ENCODE data around the gene GRK4.
"Not testable (repeated sequence)": the region's sequence is repeated elsewhere in the genome, so short reads cannot be mapped to it uniquely, and the experiment has no call there.

Gene GRK4

DNA sequence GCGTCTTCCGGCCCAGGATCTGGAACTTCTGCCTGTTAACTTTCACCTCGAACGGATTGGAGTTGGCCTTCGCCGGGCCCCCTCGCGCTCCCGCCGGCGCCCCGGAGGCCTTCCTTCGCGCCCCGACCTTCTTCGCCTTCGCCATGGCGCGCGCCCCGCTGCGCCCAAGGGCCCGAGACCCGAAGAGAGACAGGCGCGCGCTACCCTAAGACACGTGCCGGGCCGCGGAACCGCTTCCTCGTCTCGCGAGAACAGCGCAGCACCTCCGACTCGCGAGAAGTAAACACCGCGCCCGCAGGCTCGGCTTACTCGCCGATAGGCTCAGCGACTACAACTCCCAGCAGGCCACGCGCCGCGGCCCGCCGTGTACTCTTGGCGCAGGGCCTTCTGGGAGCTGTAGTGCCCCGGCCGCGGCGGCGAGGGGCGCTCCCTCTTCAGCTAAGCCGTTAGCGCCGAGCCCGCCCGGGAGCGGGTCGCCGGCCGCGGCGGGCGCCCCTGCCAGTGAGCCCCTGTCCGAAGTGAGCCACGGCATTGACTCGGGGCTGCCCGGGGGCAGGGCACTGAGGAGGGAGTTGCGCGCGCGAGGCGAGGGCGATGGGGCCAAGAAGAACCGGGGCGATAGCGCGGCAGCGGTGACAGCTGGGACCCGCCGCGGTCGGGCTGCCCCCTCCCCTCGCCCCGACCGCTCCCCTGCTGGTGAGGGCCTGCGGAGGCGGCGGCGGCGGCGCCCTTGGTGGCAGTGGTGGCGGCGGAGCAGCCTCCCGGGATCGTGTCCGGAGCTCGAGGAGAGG is at the start of gene GRK4, which contains the start of gene NOP14:
TSS of gene GRK4 (plus strand) at position 397 of the 791 bp plus-strand sequence. CDS start 500 bp downstream, outside the sequence.
TSS of gene NOP14 (minus strand) at position 232 of the 791 bp plus-strand sequence. CDS start at position 145, 87 bp downstream.
- DNase-seq (ENCODE audit: low read depth) = peak; percentile 95

DNA sequence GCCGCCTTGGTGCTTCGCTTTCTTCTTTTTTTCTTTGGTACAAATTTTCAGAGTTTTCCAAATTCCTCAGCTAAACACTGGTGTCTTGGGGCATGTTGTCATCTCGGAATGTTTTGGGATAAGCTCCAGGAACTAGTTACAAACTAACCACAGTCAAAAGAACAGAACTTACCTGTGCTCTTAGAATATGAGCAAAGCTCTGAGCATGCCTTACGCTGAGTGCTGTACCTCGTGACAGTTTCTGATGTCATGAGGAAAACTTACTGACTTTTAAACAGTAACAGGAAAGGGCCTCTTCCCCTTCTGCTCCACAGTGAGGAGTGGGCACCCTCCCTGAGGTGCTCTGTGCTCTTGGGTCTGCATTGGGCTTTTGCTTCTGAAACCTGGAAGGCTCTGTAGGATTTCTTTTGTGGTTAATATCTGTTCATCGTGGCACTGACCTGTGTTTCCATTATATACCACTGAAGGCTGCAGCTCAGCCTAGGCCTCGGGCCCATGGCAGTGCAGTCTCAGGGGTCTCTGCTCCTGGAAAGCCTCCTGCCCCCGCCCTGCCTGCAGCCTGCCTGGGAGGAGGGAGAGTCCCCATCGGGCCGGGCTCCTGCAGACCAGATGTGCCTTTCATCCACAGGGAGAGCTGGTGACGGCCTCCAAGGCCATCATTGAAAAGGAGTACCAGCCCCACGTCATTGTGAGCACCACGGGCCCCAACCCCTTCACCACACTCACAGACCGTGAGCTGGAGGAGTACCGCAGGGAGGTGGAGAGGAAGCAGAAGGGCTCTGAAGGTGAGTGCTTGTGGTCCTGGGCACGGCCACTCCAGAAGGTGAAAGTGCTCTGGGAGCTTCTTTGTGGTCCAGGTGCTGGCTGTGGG is 48.9 kb upstream of the GRK4 start:
- DNase-seq (ENCODE audit: low read depth) = no peak

DNA sequence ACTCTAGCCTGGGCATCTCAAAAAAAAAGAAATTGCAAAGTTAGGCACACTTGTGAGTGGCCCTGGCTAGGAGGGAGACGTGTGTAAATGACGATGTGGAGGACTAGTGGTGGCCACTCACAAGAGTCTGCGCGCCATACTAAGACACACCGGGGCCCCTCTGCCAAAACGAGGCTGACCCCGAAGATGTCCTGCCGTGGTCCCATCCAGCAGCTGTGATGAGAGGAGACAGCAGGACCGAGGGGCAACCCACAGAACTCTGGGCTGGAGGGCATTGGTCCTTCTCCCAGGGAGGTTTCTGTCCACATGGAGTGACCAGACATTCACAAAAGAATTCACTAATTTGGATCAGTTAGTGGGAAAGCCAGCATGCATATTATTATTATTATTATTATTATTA is 47.6 kb upstream of the GRK4 start:
- no peak for DNase-seq (ENCODE audit: low read depth)

DNA sequence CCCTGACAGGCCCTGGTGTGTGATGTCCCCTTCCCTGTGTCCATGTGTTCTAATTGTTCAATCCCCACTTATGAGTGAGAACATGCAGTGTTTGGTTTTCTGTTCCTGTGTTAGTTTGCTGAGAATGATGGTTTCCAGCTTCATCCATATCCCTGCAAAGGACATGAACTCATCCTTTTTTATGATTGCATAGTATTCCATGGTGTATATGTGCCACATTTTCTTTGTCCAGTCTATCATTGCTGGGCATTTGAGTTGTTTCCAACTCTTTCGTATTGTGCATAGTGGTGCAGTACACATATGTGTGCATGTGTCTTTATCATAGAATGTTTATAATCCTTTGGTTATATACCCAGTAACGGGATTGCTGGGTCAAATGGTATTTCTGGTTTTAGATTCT is 46.7 kb upstream of the GRK4 start:
- DNase-seq (ENCODE audit: low read depth) = not testable (repeated sequence)

DNA sequence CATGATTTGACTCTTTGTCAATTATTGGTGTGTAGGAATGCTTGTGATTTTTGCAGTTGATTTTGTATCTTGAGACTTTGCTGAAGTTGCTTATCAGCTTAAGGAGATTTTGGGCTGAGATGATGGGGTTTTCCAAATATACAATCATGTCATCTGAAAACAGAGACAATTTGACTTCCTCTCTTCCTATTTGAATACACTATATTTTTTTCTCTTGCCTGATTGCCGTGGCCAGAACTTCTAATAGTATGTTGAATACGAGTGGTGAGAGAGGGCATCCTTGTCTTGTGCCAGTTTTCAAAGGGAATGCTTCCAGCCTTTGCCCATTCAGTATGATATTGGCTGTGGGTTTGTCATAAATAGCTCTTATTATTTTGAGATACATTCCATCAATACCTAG is 45.1 kb upstream of the GRK4 start:
- not testable (repeated sequence) for DNase-seq (ENCODE audit: low read depth)

DNA sequence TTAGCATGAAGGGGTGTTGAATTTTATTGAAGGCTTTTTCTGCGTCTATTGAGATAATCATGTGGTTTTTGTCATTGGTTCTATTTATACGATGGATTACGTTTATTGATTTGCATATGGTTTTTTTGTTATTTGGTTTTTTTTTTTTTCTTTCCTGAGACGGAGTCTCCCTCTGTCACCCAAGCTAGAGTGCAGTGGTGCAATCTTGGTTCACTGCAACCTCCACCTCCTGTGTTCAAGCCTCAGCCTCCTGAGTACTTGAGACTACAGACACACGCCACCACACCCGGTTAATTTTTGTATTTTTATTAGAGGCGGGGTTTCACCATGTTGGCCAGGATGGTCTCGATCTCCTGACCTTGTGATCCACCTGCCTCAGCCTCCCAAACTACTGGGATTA is 44.7 kb upstream of the GRK4 start:
- DNase-seq (ENCODE audit: low read depth) = not testable (repeated sequence)

DNA sequence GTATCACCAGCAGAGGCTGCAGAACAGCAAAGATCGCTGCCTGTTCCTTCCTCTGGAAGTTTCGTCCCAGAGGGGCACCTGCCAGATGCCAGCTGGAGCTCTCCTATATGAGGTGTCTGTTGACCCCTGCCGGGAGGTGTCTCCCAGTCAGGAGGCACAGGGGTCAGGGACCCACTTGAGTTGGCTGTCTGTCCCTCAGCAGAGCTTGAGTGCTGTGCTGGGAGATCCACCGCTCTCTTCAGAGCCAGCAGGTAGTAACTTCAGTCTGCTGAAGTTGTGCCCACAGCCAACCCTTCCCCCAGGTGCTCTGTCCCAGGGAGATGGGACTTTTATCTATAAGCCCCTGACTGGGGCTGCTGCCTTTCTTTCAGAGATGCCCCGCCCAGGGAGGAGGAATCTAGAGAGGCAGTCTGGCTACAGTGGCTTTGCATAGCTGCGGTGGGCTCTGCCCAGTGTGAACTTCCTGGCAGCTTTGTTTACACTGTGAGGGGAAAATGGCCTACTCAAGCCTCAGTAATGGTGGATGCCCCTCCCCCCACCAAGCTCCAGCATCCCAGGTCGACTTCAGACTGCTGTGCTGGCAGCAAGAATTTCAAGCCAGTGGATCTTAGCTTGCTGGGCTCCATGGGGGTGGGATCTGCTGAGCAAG is 40.8 kb upstream of the GRK4 start:
- not testable (repeated sequence) for DNase-seq (ENCODE audit: low read depth)

DNA sequence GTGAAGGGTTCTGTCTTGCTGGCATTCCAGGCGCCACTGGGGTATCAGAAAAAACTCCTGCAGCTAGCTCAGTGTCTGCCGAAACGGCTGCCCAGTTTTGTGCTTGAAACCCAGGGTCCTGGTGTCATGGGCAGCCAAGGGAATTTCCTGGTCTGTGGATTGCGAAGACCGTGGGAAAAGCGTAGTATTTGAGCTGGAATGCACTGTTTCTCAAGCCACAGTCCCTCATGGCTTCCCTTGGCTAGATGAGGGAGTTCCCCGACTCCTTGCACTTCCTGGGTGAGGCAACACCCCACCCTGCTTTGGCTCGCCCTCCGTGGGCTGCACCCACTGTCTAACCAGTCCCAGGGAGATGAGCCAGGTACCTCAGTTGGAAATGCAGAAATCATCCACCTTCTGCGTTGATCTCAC is 40.2 kb upstream of the GRK4 start:
- no peak for DNase-seq (ENCODE audit: low read depth)

DNA sequence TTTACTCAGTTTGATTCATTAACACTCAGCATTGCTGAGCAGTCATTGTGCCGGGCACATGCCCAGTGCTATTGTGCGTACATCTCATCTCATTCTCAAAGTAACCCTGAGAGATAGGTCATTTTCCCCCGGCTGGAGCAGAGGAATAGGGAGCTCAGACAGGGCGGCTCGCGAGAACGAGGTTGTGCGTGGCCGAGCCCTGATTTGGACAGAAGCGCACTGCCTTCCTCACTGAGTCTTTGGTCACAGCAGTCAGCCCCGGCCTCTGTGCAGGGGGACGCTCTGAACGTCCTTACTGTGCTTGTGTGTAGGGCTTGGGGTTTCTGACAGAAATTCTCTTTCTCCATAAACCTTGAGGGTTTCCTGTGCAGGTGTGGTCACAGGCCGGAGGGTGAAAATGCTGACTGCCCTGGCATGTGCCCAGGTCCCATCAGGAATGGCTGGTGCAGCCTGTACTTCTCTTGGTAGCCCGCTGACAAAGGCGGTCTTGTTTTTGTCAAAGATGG is 39.6 kb upstream of the GRK4 start:
- no peak for DNase-seq (ENCODE audit: low read depth)

DNA sequence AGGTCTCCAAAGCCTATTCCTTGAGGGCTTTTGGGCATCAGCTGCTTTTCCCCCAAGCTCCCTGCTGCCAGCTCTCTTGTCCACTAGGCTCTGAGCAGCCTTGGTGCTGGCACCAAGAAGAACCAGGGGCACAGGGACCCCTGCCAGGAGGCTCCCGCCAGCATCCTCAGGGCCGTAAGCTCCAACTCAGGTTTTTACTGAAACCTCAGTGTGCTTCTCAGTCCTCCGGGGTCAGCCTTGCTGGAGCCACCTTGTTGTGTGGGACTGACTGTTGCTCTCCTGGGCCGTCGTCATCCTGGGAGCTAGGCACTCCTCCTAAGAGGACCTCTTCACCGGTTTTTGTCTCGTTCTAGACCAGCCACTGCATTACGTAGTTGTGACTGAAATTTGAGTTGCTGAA is 39.1 kb upstream of the GRK4 start:
- DNase-seq (ENCODE audit: low read depth) = no peak

DNA sequence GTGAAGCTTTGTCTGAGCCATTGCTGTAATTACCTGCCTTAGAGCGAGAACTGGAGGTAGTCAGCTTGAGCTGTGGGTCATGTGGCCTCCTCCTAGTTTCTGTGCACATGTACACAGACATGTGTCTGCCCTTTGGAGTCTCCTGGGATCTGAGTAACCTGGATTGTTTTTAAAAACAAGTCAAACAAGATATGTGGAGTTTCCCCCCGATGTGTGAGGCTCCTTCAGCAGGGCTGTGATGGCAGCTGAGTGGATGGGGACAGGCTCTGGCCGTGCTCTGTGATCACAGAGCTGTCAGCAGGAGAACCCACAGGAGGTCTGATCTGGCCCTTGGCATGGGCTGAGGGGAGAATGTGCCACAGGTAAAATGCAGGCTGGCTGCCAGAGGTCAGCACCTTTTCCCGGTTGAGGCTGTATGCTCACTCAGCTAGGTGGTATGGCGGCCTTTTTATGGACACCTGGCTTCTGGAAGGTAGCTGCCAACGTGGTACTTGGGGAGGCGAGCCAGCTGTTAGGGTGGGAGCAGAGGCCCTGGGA is 38.5 kb upstream of the GRK4 start:
- no peak for DNase-seq (ENCODE audit: low read depth)

DNA sequence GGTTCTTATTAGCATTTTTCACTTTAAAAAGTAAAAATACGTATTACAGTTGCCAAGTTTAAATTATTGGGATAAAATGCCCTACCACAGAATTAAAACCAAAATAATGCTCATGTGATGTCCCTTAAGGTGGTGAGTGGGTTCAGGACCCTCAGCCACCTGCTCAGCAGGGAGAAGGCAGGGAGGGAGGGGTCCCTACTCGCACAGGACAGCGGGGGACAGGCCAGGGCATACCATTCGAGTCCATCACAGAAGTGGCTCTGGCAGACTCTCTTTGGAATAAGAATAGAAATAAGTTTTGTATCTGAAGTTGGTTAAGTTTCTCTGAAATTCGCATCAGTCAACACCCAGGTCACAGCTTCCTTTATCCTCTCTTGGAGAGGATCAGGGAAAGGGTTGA is 37.9 kb upstream of the GRK4 start:
- no peak for DNase-seq (ENCODE audit: low read depth)

DNA sequence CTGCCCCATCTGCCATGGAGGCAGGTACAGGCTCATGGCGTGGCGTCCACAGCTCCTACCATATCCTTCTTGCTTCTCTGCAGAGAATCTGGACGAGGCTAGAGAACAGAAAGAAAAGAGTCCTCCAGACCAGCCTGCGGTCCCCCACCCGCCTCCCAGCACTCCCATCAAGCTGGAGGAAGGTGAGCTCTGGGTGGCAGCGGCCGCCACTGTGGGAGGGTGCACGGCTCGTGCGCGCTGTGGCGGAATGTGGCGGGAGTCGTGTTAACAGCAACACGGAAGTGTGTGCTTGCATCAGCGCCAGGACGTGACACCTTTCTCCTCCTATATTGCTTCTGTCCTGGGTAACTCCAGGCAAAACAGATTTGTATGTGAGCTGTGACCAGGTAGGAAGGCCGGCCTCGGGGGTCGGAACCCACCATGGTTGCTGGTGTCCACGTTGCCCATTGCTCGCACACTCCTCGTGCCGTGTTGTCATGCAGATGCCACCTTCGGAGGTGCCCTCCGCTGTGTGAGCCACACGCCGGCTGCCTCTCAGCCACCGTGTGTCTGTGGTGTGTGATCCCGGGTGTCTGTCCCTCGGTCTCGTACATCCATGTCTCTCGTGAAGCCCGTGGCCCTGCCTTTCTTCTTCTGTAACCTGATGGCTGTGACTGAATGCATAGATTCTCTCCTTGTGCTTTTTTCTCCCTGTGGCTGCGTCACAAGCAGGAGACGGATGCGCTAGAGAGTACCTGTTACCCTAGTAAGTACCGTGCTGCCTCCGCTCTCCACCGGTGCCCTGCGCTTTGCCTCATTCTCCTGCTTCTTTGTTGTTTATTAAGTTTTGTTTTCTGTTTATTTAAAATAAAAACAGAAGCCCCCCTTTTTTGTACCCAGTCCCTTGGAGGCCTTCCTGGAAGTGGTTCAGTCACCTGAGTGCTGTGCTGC is 37.2 kb upstream of the GRK4 start:
- no peak for DNase-seq (ENCODE audit: low read depth)

DNA sequence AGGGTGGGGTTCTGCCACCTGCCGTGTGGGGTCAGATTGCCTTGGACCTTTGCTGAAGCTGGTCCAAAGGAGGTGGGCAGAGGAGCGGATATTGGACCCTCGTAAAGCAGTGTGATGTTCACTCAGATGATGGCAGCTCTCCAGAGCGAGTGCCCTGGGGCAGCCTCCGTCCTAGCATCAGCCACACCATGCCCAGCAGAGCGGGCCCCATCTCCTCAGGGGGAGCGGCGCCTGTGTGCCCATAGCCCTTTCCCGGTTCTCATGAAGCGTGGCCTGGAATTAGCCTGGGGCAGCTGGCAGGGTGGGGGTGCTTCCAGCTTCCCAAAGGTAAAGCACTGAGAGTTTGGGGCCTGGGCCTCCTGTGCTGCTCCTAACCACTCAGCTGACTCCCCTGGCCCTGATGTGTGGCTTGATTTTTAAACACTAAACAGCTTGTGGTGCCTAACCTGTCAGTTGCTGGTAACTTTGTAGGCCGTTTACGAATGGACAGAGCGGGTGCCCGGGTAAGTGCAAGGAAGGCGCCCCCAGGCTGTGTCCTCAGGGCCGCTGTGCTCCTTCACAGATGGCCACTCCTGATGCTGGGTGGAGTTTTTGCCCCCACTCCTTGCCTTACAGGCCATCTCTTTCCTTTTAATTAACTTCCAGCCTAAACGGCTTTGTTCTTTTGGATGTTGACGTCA is 36.2 kb upstream of the GRK4 start:
- no peak for DNase-seq (ENCODE audit: low read depth)

DNA sequence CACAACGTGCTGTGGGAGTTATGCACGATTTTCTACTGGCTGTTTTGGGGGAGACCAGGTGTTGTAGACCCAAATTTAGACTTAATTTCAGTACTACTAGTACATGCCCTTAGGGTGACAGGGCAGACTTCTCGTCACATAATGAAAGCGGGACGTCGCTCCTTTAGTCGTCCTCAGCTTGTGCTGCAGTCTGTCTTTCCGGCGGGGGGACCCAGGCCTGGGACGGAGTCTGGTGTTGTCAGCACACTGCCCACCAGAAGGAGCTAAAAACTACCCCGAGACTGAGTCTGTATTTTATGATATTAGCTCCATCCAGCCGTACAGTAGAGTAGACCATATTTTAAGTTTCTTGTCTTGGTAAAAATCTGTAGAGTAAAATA is 35.7 kb upstream of the GRK4 start:
- no peak for DNase-seq (ENCODE audit: low read depth)

DNA sequence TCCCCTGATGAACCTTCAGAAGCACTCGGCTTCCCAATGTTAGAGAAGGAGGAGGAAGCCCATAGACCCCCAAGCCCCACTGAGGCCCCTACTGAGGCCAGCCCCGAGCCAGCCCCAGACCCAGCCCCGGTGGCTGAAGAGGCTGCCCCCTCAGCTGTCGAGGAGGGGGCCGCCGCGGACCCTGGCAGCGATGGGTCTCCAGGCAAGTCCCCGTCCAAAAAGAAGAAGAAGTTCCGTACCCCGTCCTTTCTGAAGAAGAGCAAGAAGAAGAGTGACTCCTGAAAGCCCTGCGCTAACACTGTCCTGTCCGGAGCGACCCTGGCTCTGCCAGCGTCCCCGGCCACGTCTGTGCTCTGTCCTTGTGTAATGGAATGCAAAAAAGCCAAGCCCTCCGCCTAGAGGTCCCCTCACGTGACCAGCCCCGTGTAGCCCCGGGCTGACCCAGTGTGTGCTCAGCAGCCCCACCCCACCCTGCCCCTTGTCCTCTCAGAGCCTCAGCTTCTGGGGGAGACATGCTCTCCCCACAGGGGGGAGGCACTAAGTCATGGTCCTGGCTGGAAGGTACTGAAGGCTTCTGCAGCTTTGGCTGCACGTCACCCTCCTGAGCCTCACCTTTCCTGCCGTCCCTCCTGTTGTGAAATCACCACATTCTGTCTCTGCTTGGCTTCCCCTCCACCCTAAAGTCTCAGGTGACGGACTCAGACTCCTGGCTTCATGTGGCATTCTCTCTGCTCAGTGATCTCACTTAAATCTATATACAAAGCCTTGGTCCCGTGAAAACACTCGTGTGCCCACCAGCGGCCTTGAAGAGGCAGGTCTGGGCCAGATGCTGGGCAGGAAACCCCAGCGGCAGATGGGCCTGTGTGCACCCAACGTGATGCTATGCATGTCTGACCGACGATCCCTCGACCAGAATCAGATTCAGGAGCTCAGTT is 34.9 kb upstream of the GRK4 start:
- DNase-seq (ENCODE audit: low read depth) = no peak

DNA sequence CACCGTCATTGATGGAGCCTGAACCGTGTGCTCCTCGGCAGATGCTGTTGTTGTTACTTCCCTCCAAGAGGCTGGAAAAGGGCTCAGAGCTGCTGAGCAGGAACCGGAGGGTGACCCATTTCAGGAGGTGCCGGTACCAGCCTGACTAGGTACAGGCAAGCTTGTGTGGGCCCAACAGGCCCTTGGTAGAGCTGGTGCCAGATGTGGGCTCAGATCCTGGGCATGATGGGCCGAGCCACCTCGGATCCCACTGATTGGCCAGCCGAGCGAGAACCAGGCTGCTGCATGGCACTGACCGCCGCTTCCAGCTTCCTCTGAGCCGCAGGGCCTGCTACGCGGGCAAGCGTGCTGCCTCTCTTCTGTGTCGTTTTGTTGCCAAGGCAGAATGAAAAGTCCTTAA is 33.9 kb upstream of the GRK4 start:
- no peak for DNase-seq (ENCODE audit: low read depth)

DNA sequence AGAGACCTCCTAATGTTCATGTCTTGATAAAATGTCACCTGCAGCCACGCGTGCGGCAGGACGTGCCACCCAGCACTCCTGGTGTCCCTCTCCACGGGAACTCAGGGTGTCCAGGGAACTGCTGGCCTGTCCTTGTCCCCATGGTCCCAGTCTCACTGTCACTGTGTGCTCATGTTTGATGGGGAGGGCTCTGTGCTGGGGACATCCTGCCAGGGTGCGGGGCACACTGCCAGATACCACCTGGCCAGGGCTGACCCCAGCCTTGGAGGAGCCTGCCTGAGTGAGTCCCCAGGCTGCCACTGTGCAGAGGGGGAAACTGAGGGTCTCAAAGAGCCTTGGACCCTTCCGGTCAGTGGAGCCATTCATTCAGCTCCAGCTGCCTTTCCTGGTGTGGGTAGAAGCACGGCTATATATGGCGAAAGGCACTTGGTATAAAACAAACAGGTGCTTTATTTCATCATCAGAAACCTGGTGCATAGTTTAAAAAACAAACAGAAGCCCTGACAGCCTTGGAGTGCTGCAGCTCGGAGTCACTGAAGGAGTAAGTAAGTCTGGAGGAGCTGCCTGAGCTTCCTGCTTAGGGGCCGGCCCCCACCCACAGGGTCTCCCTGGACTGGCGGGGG is 33.1 kb upstream of the GRK4 start:
- DNase-seq (ENCODE audit: low read depth) = no peak

All from activated T-cell treated with anti-CD3 and anti-CD28 coated beads for 24 hours (primary cell).